ENCODE results near the gene CIB4. TPM values are rescaled to one million over a fixed set of nuclear protein-coding genes. Genes with fewer than 3 reads are reported as not detected.

Gene CIB4
- total and polyA plus RNA-seq, 2 donors: not detected

- DNase-seq (ENCODE audit: extremely low spot score): no peak
- 84% methylated on average over 6 of the region's 6 CpGs for whole genome bisulfite sequencing
- Histone ChIP-seq H3K4me1 (ENCODE audit: insufficient read depth) (no peaks in the 10 kb centered on the region), H3K36me3 (ENCODE audit: insufficient read depth) (no peaks in the 10 kb centered on the region), H3K4me3 (ENCODE audit: low read depth, low read length) (no peak overlapping the region), H3K27ac (ENCODE audit: low read depth) (no peak overlapping the region)
Measured at GRCh38 chr2:26580151-26580550, 61.0 kb downstream of the CIB4 start.

- no peak overlapping the region for H3K4me3 ChIP-seq (ENCODE audit: low read depth, low read length)
- DNase-seq (ENCODE audit: extremely low spot score): no peak
- H3K4me1 ChIP-seq (ENCODE audit: insufficient read depth): no peaks in the 10 kb centered on the region
- H3K27ac ChIP-seq (ENCODE audit: low read depth): no peak overlapping the region
- 71% methylated on average over 5 of the region's 5 CpGs for WGBS
- H3K36me3 ChIP-seq (ENCODE audit: insufficient read depth): no peaks in the 10 kb centered on the region
Measured at GRCh38 chr2:26579723-26580040, 61.5 kb downstream of the CIB4 start.

- no peak for DNase-seq (ENCODE audit: extremely low spot score)
- H3K27ac ChIP-seq (ENCODE audit: low read depth): no peak overlapping the region
Measured at GRCh38 chr2:26579025-26579722, 62.0 kb downstream of the CIB4 start.

GRCh38 chr2:26578581-26578980 lies 62.6 kb downstream of the CIB4 start:
- no peaks in the 10 kb centered on the region for H3K4me1 ChIP-seq (ENCODE audit: insufficient read depth)
- no peak overlapping the region for H3K4me3 ChIP-seq (ENCODE audit: low read depth, low read length)
- no peak overlapping the region for H3K27ac ChIP-seq (ENCODE audit: low read depth)
- DNase-seq (ENCODE audit: extremely low spot score): no peak
- 79% methylated on average over 5 of the region's 5 CpGs for WGBS
- H3K36me3 ChIP-seq (ENCODE audit: insufficient read depth): no peaks in the 10 kb centered on the region

More at GRCh38 chr2:26579025-26579722, 62.0 kb downstream of the CIB4 start:
- no peaks in the 10 kb centered on the region for H3K36me3 ChIP-seq (ENCODE audit: insufficient read depth)
- no peaks in the 10 kb centered on the region for H3K4me1 ChIP-seq (ENCODE audit: insufficient read depth)
- WGBS: 82% methylated on average over 11 of the region's 11 CpGs
- no peak overlapping the region for H3K4me3 ChIP-seq (ENCODE audit: low read depth, low read length)

GRCh38 chr2:26578113-26578458 lies 63.1 kb downstream of the CIB4 start:
- no peak overlapping the region for H3K27ac ChIP-seq (ENCODE audit: low read depth)
- H3K4me1 ChIP-seq (ENCODE audit: insufficient read depth): no peaks in the 10 kb centered on the region
- H3K4me3 ChIP-seq (ENCODE audit: low read depth, low read length): no peak overlapping the region
- DNase-seq (ENCODE audit: extremely low spot score): no peak
- 51% methylated on average over 3 of the region's 3 CpGs for WGBS
- H3K36me3 ChIP-seq (ENCODE audit: insufficient read depth): no peaks in the 10 kb centered on the region

- H3K4me1 ChIP-seq (ENCODE audit: insufficient read depth): no peaks in the 10 kb centered on the region
- WGBS: 43% methylated on average over 24 of the region's 24 CpGs
- H3K4me3 ChIP-seq (ENCODE audit: low read depth, low read length): no peak overlapping the region
- DNase-seq (ENCODE audit: extremely low spot score): no peak
- H3K27ac ChIP-seq (ENCODE audit: low read depth): no peak overlapping the region
- H3K36me3 ChIP-seq (ENCODE audit: insufficient read depth): no peaks in the 10 kb centered on the region
Measured at GRCh38 chr2:26577442-26578112, 63.6 kb downstream of the CIB4 start.

- 75% methylated on average over 17 of the region's 17 CpGs for WGBS
- Histone ChIP-seq H3K4me1 (ENCODE audit: insufficient read depth) (no peaks in the 10 kb centered on the region), H3K36me3 (ENCODE audit: insufficient read depth) (no peaks in the 10 kb centered on the region), H3K4me3 (ENCODE audit: low read depth, low read length) (no peak overlapping the region), H3K27ac (ENCODE audit: low read depth) (no peak overlapping the region)
- DNase-seq (ENCODE audit: extremely low spot score): no peak
Measured at GRCh38 chr2:26576565-26577441, 64.4 kb downstream of the CIB4 start.

GRCh38 chr2:26575836-26576564 lies 65.2 kb downstream of the CIB4 start:
- no peak overlapping the region for H3K4me3 ChIP-seq (ENCODE audit: low read depth, low read length)
- WGBS: 91% methylated on average over 17 of the region's 17 CpGs
- H3K4me1 ChIP-seq (ENCODE audit: insufficient read depth): no peaks in the 10 kb centered on the region
- DNase-seq (ENCODE audit: extremely low spot score): no peak
- H3K36me3 ChIP-seq (ENCODE audit: insufficient read depth): no peaks in the 10 kb centered on the region
- no peak overlapping the region for H3K27ac ChIP-seq (ENCODE audit: low read depth)

- DNase-seq (ENCODE audit: extremely low spot score): no peak
- H3K36me3 ChIP-seq (ENCODE audit: insufficient read depth): no peaks in the 10 kb centered on the region
- no peak overlapping the region for H3K27ac ChIP-seq (ENCODE audit: low read depth)
- no peak overlapping the region for H3K4me3 ChIP-seq (ENCODE audit: low read depth, low read length)
- 81% methylated on average over 17 of the region's 17 CpGs for WGBS
- H3K4me1 ChIP-seq (ENCODE audit: insufficient read depth): no peaks in the 10 kb centered on the region
Measured at GRCh38 chr2:26574900-26575560, 66.1 kb downstream of the CIB4 start.

GRCh38 chr2:26574066-26574899 lies 66.9 kb downstream of the CIB4 start:
- WGBS: 89% methylated on average over 15 of the region's 15 CpGs
- DNase-seq (ENCODE audit: extremely low spot score): no peak

GRCh38 chr2:26573241-26573925 lies 67.8 kb downstream of the CIB4 start:
- Histone ChIP-seq H3K4me3 (ENCODE audit: low read depth, low read length) (no peak overlapping the region), H3K4me1 (ENCODE audit: insufficient read depth) (no peaks in the 10 kb centered on the region), H3K36me3 (ENCODE audit: insufficient read depth) (no peaks in the 10 kb centered on the region), H3K27ac (ENCODE audit: low read depth) (no peak overlapping the region)
- 84% methylated on average over 17 of the region's 17 CpGs for WGBS
- no peak for DNase-seq (ENCODE audit: extremely low spot score)

More at GRCh38 chr2:26574066-26574899, 66.9 kb downstream of the CIB4 start:
- Histone ChIP-seq H3K4me1 (ENCODE audit: insufficient read depth) (no peaks in the 10 kb centered on the region), H3K4me3 (ENCODE audit: low read depth, low read length) (no peak overlapping the region), H3K36me3 (ENCODE audit: insufficient read depth) (no peaks in the 10 kb centered on the region), H3K27ac (ENCODE audit: low read depth) (no peak overlapping the region)

GRCh38 chr2:26572591-26572990 lies 68.6 kb downstream of the CIB4 start:
- H3K27ac ChIP-seq (ENCODE audit: low read depth): no peak overlapping the region
- H3K4me3 ChIP-seq (ENCODE audit: low read depth, low read length): no peak overlapping the region
- no peaks in the 10 kb centered on the region for H3K36me3 ChIP-seq (ENCODE audit: insufficient read depth)
- no peak for DNase-seq (ENCODE audit: extremely low spot score)
- WGBS: 33% methylated on average over 8 of the region's 8 CpGs
- no peaks in the 10 kb centered on the region for H3K4me1 ChIP-seq (ENCODE audit: insufficient read depth)

Measured in urinary bladder (tissue), 4 donors.